ENCODE measurements around the gene MOB3C.
A peak's percentile ranks its signal among the peaks of the same experiment; 100 is the strongest.

The MOB3C gene

GRCh38 chr1:46630719-46631118 is 14.1 kb upstream of the MOB3C start:
- DNase-seq (ENCODE audit: low spot score in 2 of 2) (no peak), ATAC-seq (replicated peaks; ENCODE audit: extremely low read depth, poor library complexity, severe bottlenecking) (no peak)
- H3K4me3 Mint-ChIP-seq = no peak overlapping the region
- H3K9me3 Mint-ChIP-seq = no peaks in the 10 kb centered on the region
- H3K27me3 Mint-ChIP-seq = no peaks in the 10 kb centered on the region
- H3K4me1 Mint-ChIP-seq = no peaks in the 10 kb centered on the region
- H3K27ac Mint-ChIP-seq (ENCODE audit: low read depth) = no peak overlapping the region
- H3K36me3 Mint-ChIP-seq (ENCODE audit: insufficient read depth) = peaks cover 9% of the 10 kb centered on the region

GRCh38 chr1:46623743-46624644 is 7.4 kb upstream of the MOB3C start:
- ATAC-seq (replicated peaks; ENCODE audit: extremely low read depth, poor library complexity, severe bottlenecking) (no peak), DNase-seq (ENCODE audit: low spot score in 2 of 2) (no peak)
- Mint-ChIP-seq H3K27ac (ENCODE audit: low read depth) (no peak overlapping the region), H3K9me3 (no peaks in the 10 kb centered on the region), H3K36me3 (ENCODE audit: insufficient read depth) (peaks cover 3% of the 10 kb centered on the region), H3K4me3 (no peak overlapping the region), H3K4me1 (no peaks in the 10 kb centered on the region), H3K27me3 (no peaks in the 10 kb centered on the region)

GRCh38 chr1:46622344-46622743 is 5.7 kb upstream of the MOB3C start:
- no peak overlapping the region for H3K4me3 Mint-ChIP-seq
- no peaks in the 10 kb centered on the region for H3K27me3 Mint-ChIP-seq
- peaks cover 2% of the 10 kb centered on the region for H3K36me3 Mint-ChIP-seq (ENCODE audit: insufficient read depth)
- DNase-seq (ENCODE audit: low spot score in 2 of 2) (no peak), ATAC-seq (replicated peaks; ENCODE audit: extremely low read depth, poor library complexity, severe bottlenecking) (no peak)
- H3K27ac Mint-ChIP-seq (ENCODE audit: low read depth) = no peak overlapping the region
- H3K9me3 Mint-ChIP-seq = no peaks in the 10 kb centered on the region
- peaks cover 4% of the 10 kb centered on the region for H3K4me1 Mint-ChIP-seq

- DNase-seq (ENCODE audit: low spot score in 2 of 2) (no peak), ATAC-seq (replicated peaks; ENCODE audit: extremely low read depth, poor library complexity, severe bottlenecking) (no peak)
- peaks cover 6% of the 10 kb centered on the region for H3K36me3 Mint-ChIP-seq (ENCODE audit: insufficient read depth)
- H3K27me3 Mint-ChIP-seq = no peaks in the 10 kb centered on the region
- no peaks in the 10 kb centered on the region for H3K9me3 Mint-ChIP-seq
- no peak overlapping the region for H3K4me3 Mint-ChIP-seq
- peaks cover 8% of the 10 kb centered on the region for H3K4me1 Mint-ChIP-seq
- H3K27ac Mint-ChIP-seq (ENCODE audit: low read depth) = no peak overlapping the region
Observed at GRCh38 chr1:46621930-46622329, 5.3 kb upstream of the MOB3C start.

- Mint-ChIP-seq H3K4me1 (peaks cover 25% of the 10 kb centered on the region), H3K27me3 (no peaks in the 10 kb centered on the region), H3K4me3 (no peak overlapping the region), H3K9me3 (no peaks in the 10 kb centered on the region), H3K27ac (ENCODE audit: low read depth) (no peak overlapping the region), H3K36me3 (ENCODE audit: insufficient read depth) (peaks cover 12% of the 10 kb centered on the region)
- no peak for DNase-seq (ENCODE audit: low spot score in 2 of 2)
- ATAC-seq (replicated peaks; ENCODE audit: extremely low read depth, poor library complexity, severe bottlenecking) = no peak
Observed at GRCh38 chr1:46619656-46620258, 3.1 kb upstream of the MOB3C start.

GRCh38 chr1:46618754-46619415 is 2.3 kb upstream of the MOB3C start:
- peaks cover 31% of the 10 kb centered on the region for H3K4me1 Mint-ChIP-seq
- DNase-seq (ENCODE audit: low spot score in 2 of 2) (no peak), ATAC-seq (replicated peaks; ENCODE audit: extremely low read depth, poor library complexity, severe bottlenecking) (no peak)
- peaks cover 12% of the 10 kb centered on the region for H3K36me3 Mint-ChIP-seq (ENCODE audit: insufficient read depth)
- H3K27me3 Mint-ChIP-seq = no peaks in the 10 kb centered on the region
- no peaks in the 10 kb centered on the region for H3K9me3 Mint-ChIP-seq
- no peak overlapping the region for H3K4me3 Mint-ChIP-seq
- no peak overlapping the region for H3K27ac Mint-ChIP-seq (ENCODE audit: low read depth)

- H3K4me3 Mint-ChIP-seq = peak overlapping the region; percentile 79
- peak overlapping the region; percentile 88 for H3K27ac Mint-ChIP-seq (ENCODE audit: low read depth)
- H3K36me3 Mint-ChIP-seq (ENCODE audit: insufficient read depth) = peaks cover 15% of the 10 kb centered on the region
- no peak for ATAC-seq (replicated peaks; ENCODE audit: extremely low read depth, poor library complexity, severe bottlenecking)
- no peak for DNase-seq (ENCODE audit: low spot score in 2 of 2)
- peaks cover 39% of the 10 kb centered on the region for H3K4me1 Mint-ChIP-seq
- no peaks in the 10 kb centered on the region for H3K27me3 Mint-ChIP-seq
- no peaks in the 10 kb centered on the region for H3K9me3 Mint-ChIP-seq
Observed at GRCh38 chr1:46617833-46618232, 1.2 kb upstream of the MOB3C start.

- DNase-seq (ENCODE audit: low spot score in 2 of 2) = no peak
- H3K27ac Mint-ChIP-seq (ENCODE audit: low read depth) = peak overlapping the region; percentile 88
- H3K9me3 Mint-ChIP-seq = no peaks in the 10 kb centered on the region
- peaks cover 18% of the 10 kb centered on the region for H3K36me3 Mint-ChIP-seq (ENCODE audit: insufficient read depth)
- no peaks in the 10 kb centered on the region for H3K27me3 Mint-ChIP-seq
- ATAC-seq (replicated peaks; ENCODE audit: extremely low read depth, poor library complexity, severe bottlenecking) = no peak
- H3K4me1 Mint-ChIP-seq = peaks cover 39% of the 10 kb centered on the region
- H3K4me3 Mint-ChIP-seq = peak overlapping the region; percentile 79
Observed at GRCh38 chr1:46617108-46617800, 643 bp upstream of the MOB3C start.

GRCh38 chr1:46615735-46616134 is 876 bp downstream of the MOB3C start:
- Mint-ChIP-seq H3K4me3 (peak overlapping the region; percentile 79), H3K9me3 (no peaks in the 10 kb centered on the region), H3K27me3 (no peaks in the 10 kb centered on the region), H3K4me1 (peaks cover 49% of the 10 kb centered on the region), H3K27ac (ENCODE audit: low read depth) (peak overlapping the region; percentile 88), H3K36me3 (ENCODE audit: insufficient read depth) (peaks cover 21% of the 10 kb centered on the region)
- DNase-seq (ENCODE audit: low spot score in 2 of 2) (no peak), ATAC-seq (replicated peaks; ENCODE audit: extremely low read depth, poor library complexity, severe bottlenecking) (peak; percentile 22)

GRCh38 chr1:46615088-46615487 is 1.5 kb downstream of the MOB3C start:
- H3K27me3 Mint-ChIP-seq = no peaks in the 10 kb centered on the region
- DNase-seq (ENCODE audit: low spot score in 2 of 2) (no peak), ATAC-seq (replicated peaks; ENCODE audit: extremely low read depth, poor library complexity, severe bottlenecking) (no peak)
- H3K9me3 Mint-ChIP-seq = no peaks in the 10 kb centered on the region
- peaks cover 22% of the 10 kb centered on the region for H3K36me3 Mint-ChIP-seq (ENCODE audit: insufficient read depth)
- peaks cover 53% of the 10 kb centered on the region for H3K4me1 Mint-ChIP-seq
- H3K27ac Mint-ChIP-seq (ENCODE audit: low read depth) = peak overlapping the region; percentile 41
- H3K4me3 Mint-ChIP-seq = peak overlapping the region; percentile 79

- H3K9me3 Mint-ChIP-seq = no peaks in the 10 kb centered on the region
- H3K27ac Mint-ChIP-seq (ENCODE audit: low read depth) = peak overlapping the region; percentile 41
- peaks cover 57% of the 10 kb centered on the region for H3K4me1 Mint-ChIP-seq
- no peaks in the 10 kb centered on the region for H3K27me3 Mint-ChIP-seq
- peak overlapping the region; percentile 79 for H3K4me3 Mint-ChIP-seq
- H3K36me3 Mint-ChIP-seq (ENCODE audit: insufficient read depth) = peaks cover 22% of the 10 kb centered on the region
- ATAC-seq (replicated peaks; ENCODE audit: extremely low read depth, poor library complexity, severe bottlenecking) (no peak), DNase-seq (ENCODE audit: low spot score in 2 of 2) (no peak)
Observed at GRCh38 chr1:46614604-46614984, 2.0 kb downstream of the MOB3C start.

All from central memory CD8-positive, alpha-beta T cell (primary cell).